Heart right ventricle (tissue), 16 donors: Measurements from ENCODE around the gene PADI2. TPM values are rescaled to one million over a fixed set of nuclear protein-coding genes. Genes with fewer than 3 reads are reported as not detected.

ENCODE experiments used
- ATAC-seq, 8 donors: fragments of 200-7000 bp; cut with Tn5 transposase; one replicate each; pipeline ENCODE4 v1.9.1; 2020; ENCODE audit warnings: mild to moderate bottlenecking in 8 of 8, moderate library complexity in 8 of 8, moderate number of reproducible peaks in 1 of 8
- DNase-seq, 2 donors: peaks; one replicate each; pipeline ENCODE4 v3.0.0-alpha.2; 2020
- H3K27ac ChIP-seq, 10 donors: fragments of 200-600 bp; sonication (generic) in 2 of 10; one replicate each; pipeline versions ENCODE4 v1.5.0 to v1.8.0; 2020 to 2022; ENCODE audit warnings: mild to moderate bottlenecking in 3 of 10
- H3K27me3 ChIP-seq, 7 donors: fragments of 200-600 bp; one replicate each; pipeline ENCODE4 v1.8.0; 2021 to 2022; ENCODE audit warnings: mild to moderate bottlenecking in 2 of 7
- H3K36me3 ChIP-seq, 9 donors: fragments of 200-600 bp; sonication (generic) in 1 of 9; one replicate each; pipeline versions ENCODE4 v1.5.0 to v1.8.0; 2020 to 2022; ENCODE audit warnings: mild to moderate bottlenecking in 2 of 9
- H3K4me1 ChIP-seq, 9 donors: fragments of 200-600 bp; sonication (generic) in 1 of 9; one replicate each; pipeline versions ENCODE4 v1.5.0 to v1.8.0; 2020 to 2022; ENCODE audit warnings: mild to moderate bottlenecking in 4 of 9
- H3K4me3 ChIP-seq, 10 donors: fragments of 200-600 bp; sonication (generic) in 2 of 10; one replicate each; pipeline versions ENCODE4 v1.5.0 to v1.8.0; 2020 to 2022; ENCODE audit warnings: mild to moderate bottlenecking in 7 of 10, moderate library complexity in 2 of 10
- H3K9me3 ChIP-seq, 11 donors: fragments of 200-600 bp in 10 of 11; sonication (generic) in 2 of 11; one replicate each; pipeline versions ENCODE4 v1.5.0 to v1.8.0; 2013 to 2022; ENCODE audit warnings: mild to moderate bottlenecking in 2 of 11, control low read depth in 1 of 11, moderate library complexity in 1 of 11
- WGBS, 2 donors: extraction: QIAGEN DNeasy Blood & Tissue Kit; methylation state at CpG; one replicate each; pipeline ENCODE4 v1.1.7; 2013; ENCODE audit warnings: inconsistent platforms in 1 of 2; 5-methylcytosine and 5-hydroxymethylcytosine counted together
- intact Hi-C, 10 donors: fragments of 100-400 bp; cut with DNase I; formaldehyde crosslinking; loops; one replicate each; pipeline versions ENCODE4 v1.11.1 to v1.14.2; 2022
- polyA plus RNA-seq, 2 donors: library from polyadenylated mRNA; stranded (reverse); fragments of 200-250 nt; gene quantifications; one replicate each; pipeline ENCODE4 v1.2.3, GENCODE V29; 2013
- total RNA-seq, 10 donors: library from RNA; stranded (reverse); fragmentation: NEBNext Ultra II Directional in 3 of 10; extraction: Animal tissue kit (Norgen Biotek cat#: 25700) in 3 of 10; gene quantifications; one replicate each; pipeline versions ENCODE4 v1.2.1 to v1.2.4, GENCODE V29; 2021 to 2023
- TF ChIP-seq, protein P1 (sequence below), 9 donors: fragments of 200-600 bp; sonication (generic) in 2 of 9; IDR thresholded peaks; one replicate each; pipeline versions ENCODE4 v1.5.0 to v1.8.0; 2021 to 2022; ENCODE audit warnings: antibody characterized with exemption in 9 of 9, mild to moderate bottlenecking in 5 of 9, moderate library complexity in 1 of 9
- donor health status: Arrhythmogenic right ventricular cardiomyopathy.
- donor health status: ischemic (EF 13 %, LVEDD 7.1; RV severe dilation, severe dysfunction).
- donor health status: healthy with polysubstance abuse.
- donor health status: DM: no; HTN: yes; CAD: no.
- donor health status: DM: no; HTN: no; CAD: no.
- donor health status: ischemic (EF 25% LVEDD 6.9; RV normal size, moderate dysfunction).
- donor health status: ischemic (EF 25% LVEDD 5.7; RV mildly dilated, moderate dysfunction).
- donor health status: healthy.
- donor health status: DM: yes; HTN: yes; CAD: no.
- donor health status: Ischemic cardiomyopathy.
- donor health status: ischemic (EF 35%, LVEDD 5.7; RV mildly dilated, moderate dysfunction).
- donor health status: nonischemic (EF 11% LVEDD 7.7; RV severe dilation, severe dysfunction).
- donor health status: DM: yes; HTN: yes; CAD: no.
- donor health status: PGD.
- donor health status: ischemic (EF 29% LVEDD 5.4; RV normal size, mild dysfunction).
- donor health status: nonischemic (EF 23%, LVEDD 6.1; RV moderate dilation, normal function).

PADI2 gene
- total and polyA plus RNA-seq, 12 donors = 0.07 to 1.1 (median 0.47) TPM

- intact Hi-C loops = loop anchor here in 7 of 10 donors (5.0 to 10.0 kb wide), 4 partner anchors 56 to 286 kb away; no protein-coding TSS in a partner anchor
- Histone ChIP-seq H3K4me3 (no peak overlapping the region), H3K4me1 (peaks cover 0 to 45% (median 17%) of the 10 kb centered on the region in 9 donors), H3K9me3 (no peaks in the 10 kb centered on the region), H3K27me3 (peaks cover 2 to 55% (median 39%) of the 10 kb centered on the region in 7 donors), H3K27ac (peak overlapping the region in 1 of 10 donors; percentile 14), H3K36me3 (no peaks in the 10 kb centered on the region)
- TF ChIP-seq, protein P1, sequence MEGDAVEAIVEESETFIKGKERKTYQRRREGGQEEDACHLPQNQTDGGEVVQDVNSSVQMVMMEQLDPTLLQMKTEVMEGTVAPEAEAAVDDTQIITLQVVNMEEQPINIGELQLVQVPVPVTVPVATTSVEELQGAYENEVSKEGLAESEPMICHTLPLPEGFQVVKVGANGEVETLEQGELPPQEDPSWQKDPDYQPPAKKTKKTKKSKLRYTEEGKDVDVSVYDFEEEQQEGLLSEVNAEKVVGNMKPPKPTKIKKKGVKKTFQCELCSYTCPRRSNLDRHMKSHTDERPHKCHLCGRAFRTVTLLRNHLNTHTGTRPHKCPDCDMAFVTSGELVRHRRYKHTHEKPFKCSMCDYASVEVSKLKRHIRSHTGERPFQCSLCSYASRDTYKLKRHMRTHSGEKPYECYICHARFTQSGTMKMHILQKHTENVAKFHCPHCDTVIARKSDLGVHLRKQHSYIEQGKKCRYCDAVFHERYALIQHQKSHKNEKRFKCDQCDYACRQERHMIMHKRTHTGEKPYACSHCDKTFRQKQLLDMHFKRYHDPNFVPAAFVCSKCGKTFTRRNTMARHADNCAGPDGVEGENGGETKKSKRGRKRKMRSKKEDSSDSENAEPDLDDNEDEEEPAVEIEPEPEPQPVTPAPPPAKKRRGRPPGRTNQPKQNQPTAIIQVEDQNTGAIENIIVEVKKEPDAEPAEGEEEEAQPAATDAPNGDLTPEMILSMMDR (IDR thresholded peaks at IDR 0.05) = no peak
- no peak for DNase-seq
- WGBS, 2 donors = 76% methylated on average over 23 of the region's 23 CpGs
- ATAC-seq = no peak
Observed at GRCh38 chr1:17120962-17121837, 1.9 kb upstream of the PADI2 start.

DNA sequence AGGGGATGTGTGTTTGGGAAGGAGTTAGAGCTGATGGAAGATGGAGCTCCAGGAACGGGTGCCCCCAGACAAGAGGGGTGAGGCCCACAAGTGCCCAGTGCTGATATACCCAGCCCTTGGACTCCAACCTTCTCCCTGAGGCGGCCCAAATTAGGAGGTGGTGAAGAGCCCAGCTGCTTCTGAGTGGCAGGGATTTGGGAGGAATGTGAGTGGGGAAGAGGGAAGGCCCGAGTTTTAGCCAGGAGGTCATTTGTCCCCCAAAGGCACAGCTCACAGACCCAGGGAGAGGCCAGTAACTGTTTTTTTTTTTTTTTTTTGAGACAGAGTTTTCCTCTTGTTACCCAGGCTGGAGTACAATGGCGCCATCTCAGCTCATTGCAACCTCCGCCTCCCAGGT lies 1.2 kb upstream of the PADI2 start:
- peaks cover 0 to 39% (median 17%) of the 10 kb centered on the region in 9 donors for H3K4me1 ChIP-seq
- H3K27me3 ChIP-seq = peaks cover 6 to 58% (median 45%) of the 10 kb centered on the region in 7 donors
- ATAC-seq (no peak), DNase-seq (no peak)
- TF ChIP-seq, protein P1 (IDR thresholded peaks at IDR 0.05) = no peak
- WGBS, 2 donors = 89 to 92% methylated on average over 5 of the region's 5 CpGs
- intact Hi-C loops = loop anchor here in 7 of 10 donors (5.0 to 10.0 kb wide), 4 partner anchors 56 to 287 kb away; no protein-coding TSS in a partner anchor
- no peaks in the 10 kb centered on the region for H3K36me3 ChIP-seq
- H3K27ac ChIP-seq = no peak overlapping the region
- no peaks in the 10 kb centered on the region for H3K9me3 ChIP-seq
- no peak overlapping the region for H3K4me3 ChIP-seq

DNA sequence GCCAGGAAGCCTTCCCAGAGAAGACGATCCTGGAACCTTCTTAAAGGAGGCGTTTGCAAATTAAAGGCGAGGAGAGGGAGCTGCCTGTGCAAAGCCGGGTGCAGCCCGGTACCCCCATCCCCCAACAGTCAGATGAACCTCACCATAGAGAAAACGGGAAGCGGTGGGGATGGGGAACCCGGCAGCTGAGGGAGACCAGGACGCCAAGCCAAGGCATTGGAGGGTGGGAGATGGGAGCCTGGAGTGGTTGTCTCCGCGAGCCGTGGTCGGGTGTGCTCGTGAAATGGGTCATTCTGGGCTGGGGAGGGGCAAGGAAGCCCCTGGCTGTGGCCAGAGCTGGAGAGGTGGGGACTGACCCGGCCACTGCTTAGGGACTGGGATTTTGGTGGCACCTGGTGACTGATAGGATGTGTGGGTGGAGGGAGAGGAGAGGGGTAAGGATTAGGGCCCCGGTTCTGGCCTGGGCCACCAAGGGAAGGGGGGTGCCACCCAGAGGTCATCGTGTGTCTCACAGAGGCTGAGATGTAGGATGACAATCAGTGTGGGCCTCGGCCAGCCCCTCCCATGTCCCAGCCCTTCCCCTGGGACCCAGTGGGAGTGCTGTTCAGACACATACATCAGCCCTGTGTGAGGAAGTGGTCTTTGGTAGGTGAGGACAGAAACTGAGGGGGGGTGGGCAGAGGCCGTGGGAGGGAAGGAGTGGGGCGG lies 676 bp upstream of the PADI2 start:
- no peaks in the 10 kb centered on the region for H3K9me3 ChIP-seq
- intact Hi-C loops = loop anchor here in 7 of 10 donors (5.0 to 10.0 kb wide), 4 partner anchors 55 to 287 kb away; no protein-coding TSS in a partner anchor
- TF ChIP-seq, protein P1 (IDR thresholded peaks at IDR 0.05) = no peak
- 45 to 46% methylated on average over 20 of the region's 20 CpGs for WGBS, 2 donors
- H3K27me3 ChIP-seq = peaks cover 6 to 58% (median 48%) of the 10 kb centered on the region in 7 donors
- no peak for ATAC-seq
- H3K4me1 ChIP-seq = peaks cover 0 to 39% (median 17%) of the 10 kb centered on the region in 9 donors
- DNase-seq = no peak
- no peaks in the 10 kb centered on the region for H3K36me3 ChIP-seq
- peak overlapping the region in 8 of 10 donors; percentile 5 to 55 (median 44) for H3K4me3 ChIP-seq
- peak overlapping the region in 1 of 10 donors; percentile 61 for H3K27ac ChIP-seq

GRCh38 chr1:17118706-17119075 lies 560 bp downstream of the PADI2 start:
- H3K27me3 ChIP-seq = peaks cover 6 to 60% (median 50%) of the 10 kb centered on the region in 7 donors
- H3K27ac ChIP-seq = peak overlapping the region in 1 of 10 donors; percentile 53
- 4 to 5% methylated on average over 14 of the region's 14 CpGs for WGBS, 2 donors
- TF ChIP-seq, protein P1 (IDR thresholded peaks at IDR 0.05) = no peak
- no peaks in the 10 kb centered on the region for H3K36me3 ChIP-seq
- no peak for ATAC-seq
- no peaks in the 10 kb centered on the region for H3K9me3 ChIP-seq
- peak overlapping the region in 8 of 10 donors; percentile 3 to 55 (median 44) for H3K4me3 ChIP-seq
- no peak for DNase-seq
- peaks cover 0 to 41% (median 17%) of the 10 kb centered on the region in 9 donors for H3K4me1 ChIP-seq
- intact Hi-C loops = no loop called here
